Pons (tissue), 1 donor: ENCODE data around the gene SURF1.
"Not testable (repeated sequence)": the region's sequence is repeated elsewhere in the genome, so short reads cannot be mapped to it uniquely, and the experiment has no call there.

ENCODE experiments used
- DNase-seq: peaks from one replicate; pipeline ENCODE4 v3.0.0-alpha.2; 2016; ENCODE audit warnings: low spot score

Gene SURF1

DNA sequence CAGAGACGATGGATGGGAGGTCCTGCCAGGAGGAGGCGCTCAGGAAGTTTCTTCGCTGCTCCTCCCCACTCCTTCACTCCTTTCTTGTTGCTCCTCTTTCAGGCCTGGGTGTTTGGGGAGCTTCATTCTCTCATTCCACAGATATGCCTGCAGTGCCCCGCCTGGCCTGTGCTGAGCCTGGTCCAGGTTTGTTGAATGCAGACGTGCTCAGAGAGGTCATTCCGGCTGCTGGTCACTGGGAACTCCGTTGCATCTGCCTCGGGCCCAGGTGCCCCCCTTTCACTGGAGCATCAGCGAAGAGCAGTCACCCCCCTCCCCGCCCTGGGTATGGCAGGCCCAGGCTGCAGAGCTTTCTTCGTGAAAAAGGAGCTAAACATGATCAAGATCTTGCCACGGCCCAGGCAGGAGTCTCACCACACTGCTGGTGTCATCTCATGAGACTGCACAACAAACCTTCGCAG is 35.8 kb downstream of the SURF1 start:
- DNase-seq = no peak

GRCh38 chr9:133317551-133317950 is 38.7 kb downstream of the SURF1 start:
- DNase-seq = not testable (repeated sequence)

DNA sequence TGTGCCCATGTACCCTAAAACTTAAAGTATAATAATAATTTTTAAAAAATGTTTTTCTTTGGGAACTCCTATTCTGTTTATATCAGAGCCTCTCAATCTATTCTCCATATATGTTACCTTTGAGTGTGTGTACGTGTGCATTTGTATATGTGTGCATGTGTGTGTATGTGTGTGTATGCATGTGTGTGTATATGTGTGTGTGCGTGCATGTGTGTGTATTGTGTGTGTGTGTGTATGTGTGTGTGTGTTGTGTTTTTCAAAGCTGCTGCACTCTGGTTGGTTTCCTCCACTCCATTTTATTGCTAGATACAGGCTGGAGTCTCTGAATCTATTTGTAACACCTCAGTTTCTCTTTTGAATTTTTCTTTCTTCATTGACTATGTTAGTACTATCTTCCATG is 40.3 kb downstream of the SURF1 start:
- no peak for DNase-seq

DNA sequence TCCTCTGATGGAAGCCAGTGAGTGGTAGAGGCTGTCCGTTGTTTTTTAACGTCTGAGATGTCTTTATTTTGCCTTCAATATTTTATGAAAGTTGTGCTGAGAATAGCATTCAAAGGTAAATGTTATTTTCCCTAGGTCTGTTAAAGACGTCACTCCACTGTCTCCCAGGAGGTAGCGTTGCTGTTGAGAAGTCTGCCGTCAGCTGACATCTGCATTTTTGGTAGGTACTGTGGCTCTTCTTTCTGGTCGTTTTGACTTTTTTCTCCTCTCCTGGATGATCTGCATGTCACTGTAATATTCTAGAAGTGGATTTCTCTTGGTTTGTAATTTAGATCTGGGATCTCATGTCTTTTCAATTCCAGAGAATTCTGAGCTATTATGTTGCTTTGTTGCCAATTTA is 46.7 kb downstream of the SURF1 start:
- DNase-seq = no peak

GRCh38 chr9:133307301-133307700 is 49.0 kb downstream of the SURF1 start:
- DNase-seq = no peak

- DNase-seq = no peak
These were observed 49.8 kb downstream of the SURF1 start for GRCh38 chr9:133306242-133307204.

- DNase-seq = no peak
These were observed 50.6 kb downstream of the SURF1 start for GRCh38 chr9:133305731-133306130.

DNA sequence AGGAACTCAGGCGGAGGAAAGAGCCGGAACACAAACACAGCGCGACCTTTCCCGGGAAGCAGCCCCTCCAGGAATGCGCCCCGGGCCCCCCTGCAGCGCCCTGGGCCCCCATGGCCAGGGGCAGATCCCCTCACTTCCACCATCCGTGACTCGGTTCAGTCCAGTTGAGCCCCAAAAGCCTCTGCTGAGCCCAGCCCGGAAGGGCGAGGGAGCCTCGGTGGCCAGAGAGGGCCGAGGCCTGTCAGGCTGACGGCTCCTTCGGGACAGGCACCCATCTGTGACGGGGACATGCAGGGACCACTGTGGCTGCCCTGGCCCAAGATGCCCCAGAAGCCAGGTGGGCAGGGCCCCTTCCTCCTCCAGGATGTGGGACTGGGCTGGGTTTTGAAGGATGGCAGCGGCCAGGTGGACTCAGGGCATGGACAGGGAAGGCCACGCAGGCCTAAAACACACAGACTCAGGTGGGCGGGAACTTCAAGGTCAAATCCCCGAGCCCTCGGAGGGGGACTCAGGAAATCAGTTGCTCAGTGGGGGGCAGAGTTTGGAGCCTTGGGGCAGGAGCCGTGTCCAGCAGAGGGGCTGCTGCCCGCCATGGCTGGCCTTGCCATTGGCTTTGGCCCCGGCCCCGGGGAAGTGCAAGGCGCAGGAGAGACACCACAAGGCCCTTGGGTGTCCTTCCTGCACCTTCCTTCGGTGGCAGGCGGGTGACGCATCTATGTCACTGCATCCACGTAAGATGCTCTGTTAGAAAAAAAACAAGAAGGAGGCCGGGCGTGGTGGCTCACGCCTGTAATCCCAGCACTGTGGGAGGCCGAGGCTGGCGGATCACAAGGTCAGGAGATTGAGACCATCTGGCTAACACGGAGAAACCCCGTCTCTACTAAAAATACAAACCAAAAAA is 51.6 kb downstream of the SURF1 start:
- no peak for DNase-seq

DNA sequence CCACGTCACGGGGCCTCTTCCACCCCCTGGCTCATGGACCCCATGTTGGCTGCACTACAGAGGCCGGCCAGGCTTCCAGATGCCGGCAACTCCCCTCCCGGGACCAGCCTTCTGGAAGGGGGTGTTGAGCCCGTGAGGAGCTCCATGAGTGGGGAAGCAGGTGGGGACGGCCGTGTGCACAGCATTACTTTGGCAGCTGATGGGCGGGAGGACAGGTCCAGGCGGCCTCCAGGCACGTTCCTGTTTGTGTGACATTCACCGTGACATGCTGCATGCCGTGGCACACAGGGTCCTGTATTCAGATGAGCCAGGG is 52.2 kb downstream of the SURF1 start:
- DNase-seq = no peak

- DNase-seq = no peak
These were observed 52.8 kb downstream of the SURF1 start for GRCh38 chr9:133303266-133304157.
